HG03439 (cell line): Measurements from ENCODE around the gene SELPLG.
"Not testable (repeated sequence)": the region's sequence is repeated elsewhere in the genome, so short reads cannot be mapped to it uniquely, and the experiment has no call there.

Source experiments
- ATAC-seq: cut with Tn5 transposase; IDR thresholded peaks from one replicate; pipeline ENCODE4 v1.9.1; 2021; ENCODE audit warnings: mild to moderate bottlenecking, moderate library complexity; ENCODE audit not compliant: unreplicated experiment

SELPLG gene

GRCh38 chr12:108638997-108639822 lies 5.5 kb upstream of the SELPLG start:
- ATAC-seq: no peak

DNA sequence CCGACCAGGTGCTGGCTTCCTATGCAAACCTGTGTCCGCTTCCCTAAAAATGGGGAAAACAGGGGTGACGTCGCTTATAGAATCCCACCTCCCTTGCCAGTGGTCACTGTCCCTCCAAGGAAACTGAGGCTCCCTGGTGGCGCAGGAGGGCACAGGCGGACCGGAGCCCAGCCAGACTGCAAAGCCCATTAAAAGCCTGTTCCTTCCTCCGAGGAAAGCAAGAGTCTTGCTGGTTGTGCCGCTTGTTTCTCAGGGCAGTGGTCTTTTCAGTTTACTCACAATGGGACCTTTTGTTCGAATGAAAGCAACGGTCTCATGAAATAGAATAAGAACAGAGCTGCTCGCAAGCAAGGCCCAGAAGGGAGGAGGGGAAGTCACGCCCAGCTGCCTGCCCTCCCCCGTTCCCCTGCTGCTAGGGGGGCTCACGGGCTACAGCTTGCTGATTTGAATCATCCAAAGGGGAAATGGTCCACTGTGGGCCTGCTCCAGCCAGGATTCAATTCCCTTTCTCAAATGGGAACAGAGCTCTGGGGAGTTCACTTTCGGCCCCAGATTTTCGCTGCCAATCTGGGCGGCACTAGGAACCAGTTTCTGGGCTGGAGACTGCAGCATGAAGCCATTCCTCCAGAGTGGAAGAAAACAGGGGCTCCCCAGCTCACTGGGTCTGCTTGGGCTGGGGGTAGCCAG lies 4.6 kb upstream of the SELPLG start:
- no peak for ATAC-seq

GRCh38 chr12:108637222-108637971 lies 3.7 kb upstream of the SELPLG start:
- ATAC-seq: no peak

GRCh38 chr12:108635997-108636808 lies 2.5 kb upstream of the SELPLG start:
- ATAC-seq: no peak

DNA sequence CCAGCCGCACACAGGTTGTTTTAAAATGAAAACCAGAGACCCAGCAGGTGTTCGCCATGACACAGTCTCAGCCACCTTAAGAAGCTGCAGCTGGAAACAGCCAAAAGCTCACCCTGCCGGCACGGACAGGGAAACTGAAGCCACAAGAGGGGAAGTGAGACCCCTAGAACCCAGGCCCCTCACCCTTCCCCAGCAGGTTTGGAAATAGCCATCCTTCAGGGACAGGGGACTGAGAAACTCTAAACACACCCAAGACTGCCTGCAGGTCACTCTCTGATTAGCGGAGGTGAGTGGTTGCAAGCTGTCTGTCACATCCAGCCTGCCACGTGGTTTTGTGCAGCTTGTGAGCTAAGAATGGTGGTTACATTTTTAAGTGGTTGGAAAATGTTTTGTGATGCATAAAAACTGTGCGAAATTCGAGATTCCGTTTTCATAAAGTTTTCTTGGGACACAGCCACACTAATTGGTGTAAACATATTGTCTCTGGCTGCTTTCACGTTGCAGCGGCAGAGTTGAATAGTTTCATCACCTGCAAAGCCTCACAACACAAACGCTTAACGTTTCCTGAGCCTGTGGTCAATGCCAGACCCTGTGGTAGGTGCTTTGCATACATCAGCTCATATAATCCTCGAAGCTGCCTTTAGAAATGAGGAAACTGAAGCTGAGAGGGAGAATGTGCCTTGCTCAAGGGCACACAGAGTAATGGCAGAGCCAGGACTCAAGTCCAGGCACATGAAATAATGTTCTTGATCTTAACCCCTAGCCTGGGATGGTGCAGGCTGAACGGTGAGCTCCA lies 1.7 kb upstream of the SELPLG start:
- peak; percentile 43 for ATAC-seq

GRCh38 chr12:108634341-108634751 lies 652 bp upstream of the SELPLG start:
- no peak for ATAC-seq

GRCh38 chr12:108633081-108633533 lies 587 bp downstream of the SELPLG start:
- no peak for ATAC-seq

DNA sequence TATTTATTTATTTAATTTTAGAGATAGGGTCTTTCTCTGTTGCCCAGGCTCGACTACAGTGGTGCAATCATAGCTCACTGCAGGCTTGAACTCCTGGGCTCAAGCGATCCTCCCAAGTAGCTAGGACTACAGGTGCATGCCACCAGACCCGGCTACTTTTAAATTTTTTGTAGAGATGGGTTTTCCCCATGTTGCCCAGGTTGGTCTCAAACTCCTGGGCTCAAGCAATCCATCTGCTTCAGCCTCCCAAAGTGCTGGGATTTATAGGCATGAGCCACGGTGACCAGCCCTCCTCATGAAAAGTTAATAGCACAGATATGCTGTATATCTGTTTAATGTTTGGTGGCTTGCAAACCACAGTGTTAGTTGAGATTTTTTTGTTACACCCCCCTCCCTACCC lies 2.4 kb downstream of the SELPLG start:
- ATAC-seq: not testable (repeated sequence)

GRCh38 chr12:108630481-108631207 lies 3.0 kb downstream of the SELPLG start:
- ATAC-seq: no peak

- no peak for ATAC-seq
These were observed 3.7 kb downstream of the SELPLG start for GRCh38 chr12:108629824-108630476.

- ATAC-seq: no peak
These were observed 4.5 kb downstream of the SELPLG start for GRCh38 chr12:108629151-108629550.

- no peak for ATAC-seq
These were observed 6.4 kb downstream of the SELPLG start for GRCh38 chr12:108627134-108627920.

DNA sequence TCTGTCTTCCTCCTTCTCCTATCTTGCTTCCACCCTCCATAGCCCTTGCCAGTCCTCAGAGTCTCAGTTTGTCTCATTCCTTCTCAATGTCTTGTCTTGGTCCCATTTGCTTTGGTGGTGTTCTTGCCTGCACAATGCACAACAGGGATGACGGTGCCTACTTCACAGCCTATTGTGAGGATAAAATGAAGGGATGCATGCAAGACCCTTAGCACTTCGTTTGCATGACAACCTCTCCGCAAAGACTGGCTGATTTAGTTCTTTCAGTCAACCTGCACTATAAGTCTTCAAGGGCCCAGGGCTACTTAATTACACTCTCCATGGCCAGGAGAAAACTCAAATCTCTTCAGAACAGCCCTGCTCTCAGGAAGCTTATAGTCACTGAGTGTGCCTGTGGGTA lies 8.5 kb downstream of the SELPLG start:
- ATAC-seq: no peak

- ATAC-seq: no peak
These were observed 10.1 kb downstream of the SELPLG start for GRCh38 chr12:108623577-108623976.

GRCh38 chr12:108622921-108623514 lies 10.7 kb downstream of the SELPLG start:
- no peak for ATAC-seq

DNA sequence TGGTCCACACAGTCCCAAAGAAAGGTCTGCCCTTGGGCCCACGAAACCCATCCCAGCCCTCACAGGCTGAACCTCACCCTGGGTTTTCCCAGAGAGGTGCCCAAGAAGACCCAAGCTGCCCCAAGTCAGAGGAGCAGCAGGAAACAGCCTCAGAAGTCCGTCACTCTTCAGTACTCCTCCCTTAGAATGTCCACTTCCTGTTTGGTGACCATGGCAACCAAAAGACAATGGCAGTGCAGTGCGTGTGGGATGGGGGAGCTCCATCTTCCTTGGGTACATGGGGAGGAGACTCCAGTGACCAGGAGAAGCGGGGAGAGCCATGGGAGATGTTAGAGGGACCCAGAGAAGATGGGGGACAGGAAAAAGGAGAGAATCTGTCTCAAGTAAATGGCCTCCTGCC lies 11.3 kb downstream of the SELPLG start:
- no peak for ATAC-seq

GRCh38 chr12:108621161-108621560 lies 12.5 kb downstream of the SELPLG start:
- no peak for ATAC-seq
